HEK293 (cell line): Measurements from ENCODE around the gene DEDD.
"Not testable (repeated sequence)": the region's sequence is repeated elsewhere in the genome, so short reads cannot be mapped to it uniquely, and the experiment has no call there.

Source experiments
- CTCF ChIA-PET: fragments of 350-600 bp; formaldehyde crosslinking; extraction: SDS; loops from one replicate; lab custom pipeline; 2021; ENCODE audit warnings: antibody characterized with exemption; lab: Yijun Ruan, JAX
- POLR2A ChIA-PET: fragments of 300-600 bp; formaldehyde crosslinking; extraction: SDS; loops from one replicate; lab custom pipeline; 2020; ENCODE audit warnings: antibody characterized with exemption, inconsistent platforms; lab: Yijun Ruan, JAX
- H3K27ac ChIP-seq: fragments of 200-500 bp; sonication (Bioruptor generic); 2 replicates; pipeline ENCODE4 v1.5.1; 2014; ENCODE audit warnings: low read depth, low read length, control low read depth, inconsistent platforms; ENCODE audit errors: extremely low read depth
- H3K36me3 ChIP-seq, 2 experiments: fragments of 200-500 bp in 1 of 2; sonication (Bioruptor generic) in 1 of 2; 1 replicate in 1 of 2; 2 replicates in 1 of 2; pipeline ENCODE4 v1.5.1; 2014 to 2017; ENCODE audit warnings: inconsistent platforms in 2 of 2, low read length in 2 of 2; ENCODE audit not compliant: control insufficient read depth in 2 of 2, insufficient read depth in 1 of 2
- H3K4me1 ChIP-seq: fragments of 200-500 bp; sonication (Bioruptor generic); 2 replicates; pipeline ENCODE4 v1.5.1; 2014; ENCODE audit warnings: mild to moderate bottlenecking, low read length, inconsistent platforms; ENCODE audit not compliant: control insufficient read depth, insufficient read depth
- H3K4me3 ChIP-seq: 2 replicates; pipeline ENCODE4 v1.5.1; 2011; ENCODE audit warnings: low read depth, mild to moderate bottlenecking, control low read depth, low read length, moderate library complexity
- H3K9me3 ChIP-seq: fragments of 200-500 bp; sonication (Bioruptor generic); 2 replicates; pipeline ENCODE4 v1.5.1; 2014; ENCODE audit warnings: low read depth, low read length, inconsistent platforms; ENCODE audit not compliant: control insufficient read depth, insufficient read depth
- BCL11A ChIP-seq: fragments of 450-650 bp; formaldehyde crosslinking; IDR thresholded peaks from 2 replicates; pipeline ENCODE4 v1.5.1; 2016; ENCODE audit warnings: low read depth, missing biosample characterization, missing genetic modification characterization
- KLF10 ChIP-seq: fragments of 450-650 bp; IDR thresholded peaks from 2 replicates; pipeline ENCODE4 v1.5.1; 2018; ENCODE audit warnings: missing biosample characterization, mild to moderate bottlenecking, missing genetic modification characterization
- MEIS1 ChIP-seq: sonication (generic); formaldehyde crosslinking; IDR thresholded peaks from 2 replicates; pipeline ENCODE4 v1.8.1; 2022; ENCODE audit warnings: missing genetic modification reagents, mild to moderate bottlenecking, borderline replicate concordance
- REST ChIP-seq: fragments of 450-650 bp; formaldehyde crosslinking; IDR thresholded peaks from 2 replicates; pipeline ENCODE4 v1.5.1; 2016; ENCODE audit warnings: missing biosample characterization, missing genetic modification characterization
- SCRT1 ChIP-seq: fragments of 450-650 bp; formaldehyde crosslinking; IDR thresholded peaks from 2 replicates; pipeline ENCODE4 v1.5.1; 2016; ENCODE audit warnings: missing biosample characterization, missing genetic modification characterization, borderline replicate concordance
- ZBTB10 ChIP-seq: fragments of 450-650 bp; formaldehyde crosslinking; IDR thresholded peaks from 2 replicates; pipeline ENCODE4 v1.5.1; 2016; ENCODE audit warnings: missing biosample characterization, missing genetic modification characterization
- ZBTB20 ChIP-seq: fragments of 450-650 bp; formaldehyde crosslinking; IDR thresholded peaks from 2 replicates; pipeline ENCODE4 v1.5.1; 2016; ENCODE audit warnings: missing biosample characterization, missing genetic modification characterization
- ZNF16 ChIP-seq: fragments of 450-650 bp; formaldehyde crosslinking; IDR thresholded peaks from 2 replicates; pipeline ENCODE4 v1.5.1; 2016; ENCODE audit warnings: low read depth, missing biosample characterization, missing genetic modification characterization
- ZNF23 ChIP-seq: fragments of 450-650 bp; formaldehyde crosslinking; IDR thresholded peaks from 2 replicates; pipeline ENCODE4 v1.5.1; 2016; ENCODE audit warnings: missing biosample characterization, missing genetic modification characterization, borderline replicate concordance
- ZNF366 ChIP-seq: fragments of 450-650 bp; formaldehyde crosslinking; conservative IDR thresholded peaks from 2 replicates; pipeline ENCODE4 v1.5.1; 2016; ENCODE audit warnings: missing biosample characterization, missing genetic modification characterization
- ZNF391 ChIP-seq: fragments of 450-650 bp; formaldehyde crosslinking; IDR thresholded peaks from 2 replicates; pipeline ENCODE4 v1.5.1; 2016; ENCODE audit warnings: low read depth, missing biosample characterization, missing genetic modification characterization, borderline replicate concordance
- ZNF529 ChIP-seq: fragments of 450-650 bp; formaldehyde crosslinking; IDR thresholded peaks from 2 replicates; pipeline ENCODE4 v1.5.1; 2017; ENCODE audit warnings: missing genetic modification characterization, missing biosample characterization; ENCODE audit not compliant: insufficient replicate concordance
- ZNF544 ChIP-seq: fragments of 450-650 bp; formaldehyde crosslinking; IDR thresholded peaks from 2 replicates; pipeline ENCODE4 v1.5.0; 2017; ENCODE audit warnings: missing biosample characterization, missing genetic modification characterization
- ZNF621 ChIP-seq: fragments of 450-650 bp; formaldehyde crosslinking; IDR thresholded peaks from 2 replicates; pipeline ENCODE4 v1.5.1; 2017; ENCODE audit warnings: missing biosample characterization, missing genetic modification characterization
- ZNF626 ChIP-seq: fragments of 450-650 bp; sonication (Bioruptor Pico); formaldehyde crosslinking; IDR thresholded peaks from 2 replicates; pipeline ENCODE4 v1.5.1; 2018; ENCODE audit warnings: missing biosample characterization, missing genetic modification characterization, inconsistent platforms
- ZNF660 ChIP-seq: fragments of 450-650 bp; IDR thresholded peaks from 2 replicates; pipeline ENCODE4 v1.5.1; 2018; ENCODE audit warnings: missing biosample characterization, mild to moderate bottlenecking, missing genetic modification characterization
- ZNF707 ChIP-seq: fragments of 450-650 bp; formaldehyde crosslinking; IDR thresholded peaks from 2 replicates; pipeline ENCODE4 v1.5.1; 2016; ENCODE audit warnings: missing biosample characterization, missing genetic modification characterization
- ZNF747 ChIP-seq: fragments of 450-650 bp; formaldehyde crosslinking; IDR thresholded peaks from 2 replicates; pipeline ENCODE4 v1.5.1; 2016; ENCODE audit warnings: missing biosample characterization, missing genetic modification characterization
- ZNF792 ChIP-seq: fragments of 450-650 bp; formaldehyde crosslinking; IDR thresholded peaks from 2 replicates; pipeline ENCODE4 v1.5.1; 2016; ENCODE audit warnings: missing biosample characterization, missing genetic modification characterization
- ZXDB ChIP-seq: fragments of 450-650 bp; formaldehyde crosslinking; IDR thresholded peaks from 2 replicates; pipeline ENCODE4 v1.5.1; 2016; ENCODE audit warnings: missing biosample characterization, missing genetic modification characterization
- TF ChIP-seq, protein P1 (sequence below): fragments of 450-650 bp; formaldehyde crosslinking; IDR thresholded peaks from 2 replicates; pipeline ENCODE4 v1.5.1; 2016; ENCODE audit warnings: missing biosample characterization, missing genetic modification characterization, borderline replicate concordance

The DEDD gene

GRCh38 chr1:161117759-161118581 lies 14.5 kb downstream of the DEDD start, which contains the start of the genes NIT1 and PFDN2 (continued):
- TF ChIP-seq ZNF660 (tag by site-specific recombination), result peak; percentile 54
- TF ChIP-seq ZNF747 (tag by site-specific recombination), result no peak
- TF ChIP-seq ZNF23, result no peak
- TF ChIP-seq ZNF391 (tag by site-specific recombination), result peak; percentile 90; the same call in 1 of the 2 replicates
- TF ChIP-seq ZBTB20, result peak; percentile 71; the same call in 1 of the 2 replicates
- TF ChIP-seq ZNF366, result no peak
- TF ChIP-seq ZNF792 (tag by site-specific recombination), result no peak
- TF ChIP-seq ZNF707 (tag by site-specific recombination), result no peak
- TF ChIP-seq BCL11A (tag by site-specific recombination), result no peak
- TF ChIP-seq, all 188 proteins: peak for 63

GRCh38 chr1:161115961-161116360 lies 16.5 kb downstream of the DEDD start:
- not testable (repeated sequence) for H3K4me1 ChIP-seq, H3K4me3 ChIP-seq
- POLR2A ChIA-PET, result interaction anchor here (1.5 kb wide), 1 partner anchor 19 kb away, joined by 3 read pairs; no protein-coding TSS in a partner anchor

GRCh38 chr1:161115132-161115711 lies 17.2 kb downstream of the DEDD start:
- ChIA-PET CTCF (interaction anchor here (1.2 kb wide), 1 partner anchor 440 kb away, joined by 7 read pairs; no protein-coding TSS in a partner anchor), POLR2A (interaction anchor here (0.7 to 1.5 kb wide), 2 partner anchors 11 to 20 kb away, joined by 3 read pairs; no protein-coding TSS in a partner anchor)
- no peak overlapping the region for H3K4me3 ChIP-seq
- H3K36me3 ChIP-seq, result peaks cover 0 to 23% of the 10 kb centered on the region in 2 experiments; a peak in 1 of 3 replicates
- H3K4me1 ChIP-seq, result peaks cover 9% of the 10 kb centered on the region
- H3K9me3 ChIP-seq, result no peaks in the 10 kb centered on the region
- no peak overlapping the region for H3K27ac ChIP-seq
- TF ChIP-seq ZNF660 (tag by site-specific recombination), result peak; percentile 96
- TF ChIP-seq SCRT1, result no peak
- peak; percentile 43; the same call in 1 of the 2 replicates for TF ChIP-seq ZNF707 (tag by site-specific recombination)
- TF ChIP-seq ZNF391 (tag by site-specific recombination), result no peak; the same call in 1 of the 2 replicates
- no peak for TF ChIP-seq ZNF529 (tag by site-specific recombination)
- no peak for TF ChIP-seq KLF10 (tag by site-specific recombination)
- TF ChIP-seq ZXDB (tag by site-specific recombination), result peak; percentile 69
- TF ChIP-seq, protein P1, sequence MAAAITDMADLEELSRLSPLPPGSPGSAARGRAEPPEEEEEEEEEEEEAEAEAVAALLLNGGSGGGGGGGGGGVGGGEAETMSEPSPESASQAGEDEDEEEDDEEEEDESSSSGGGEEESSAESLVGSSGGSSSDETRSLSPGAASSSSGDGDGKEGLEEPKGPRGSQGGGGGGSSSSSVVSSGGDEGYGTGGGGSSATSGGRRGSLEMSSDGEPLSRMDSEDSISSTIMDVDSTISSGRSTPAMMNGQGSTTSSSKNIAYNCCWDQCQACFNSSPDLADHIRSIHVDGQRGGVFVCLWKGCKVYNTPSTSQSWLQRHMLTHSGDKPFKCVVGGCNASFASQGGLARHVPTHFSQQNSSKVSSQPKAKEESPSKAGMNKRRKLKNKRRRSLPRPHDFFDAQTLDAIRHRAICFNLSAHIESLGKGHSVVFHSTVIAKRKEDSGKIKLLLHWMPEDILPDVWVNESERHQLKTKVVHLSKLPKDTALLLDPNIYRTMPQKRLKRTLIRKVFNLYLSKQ (tag by site-specific recombination), result no peak
- no peak for TF ChIP-seq MEIS1
- TF ChIP-seq REST (tag by site-specific recombination), result no peak
- peak; percentile 58; the same call in 1 of the 2 replicates for TF ChIP-seq ZBTB10 (tag by site-specific recombination)
- no peak for TF ChIP-seq ZNF16 (tag by site-specific recombination)
- TF ChIP-seq ZNF544 (tag by site-specific recombination), result no peak
- no peak for TF ChIP-seq ZNF621
- no peak for TF ChIP-seq ZNF626 (tag by site-specific recombination)

More at GRCh38 chr1:161115961-161116360, 16.5 kb downstream of the DEDD start:
- not testable (repeated sequence) for H3K27ac ChIP-seq, H3K9me3 ChIP-seq
- H3K36me3 ChIP-seq, result peaks cover 0 to 30% of the 10 kb centered on the region in 2 experiments; a peak in 1 of 3 replicates
- CTCF ChIA-PET, result interaction anchor here (1.2 kb wide), 1 partner anchor 441 kb away, joined by 7 read pairs; no protein-coding TSS in a partner anchor
